Measurements from ENCODE around the gene PIGT.

GRCh38 chr20:45465491-45466266, 49.7 kb downstream of the PIGT start:
- TF ChIP-seq CTCF (IDR thresholded peaks at IDR 0.05): no peak
- TF ChIP-seq POLR2A (IDR thresholded peaks at IDR 0.05): no peak

Measured in thyroid gland (tissue), 4 donors.